ENCODE measurements around the gene MYH15. TPM values are rescaled to one million over a fixed set of nuclear protein-coding genes. Genes with fewer than 3 reads are reported as not detected.

MYH15 gene
- total RNA-seq, 1 experiment from 2014 or later, result 7.3 TPM

DNA sequence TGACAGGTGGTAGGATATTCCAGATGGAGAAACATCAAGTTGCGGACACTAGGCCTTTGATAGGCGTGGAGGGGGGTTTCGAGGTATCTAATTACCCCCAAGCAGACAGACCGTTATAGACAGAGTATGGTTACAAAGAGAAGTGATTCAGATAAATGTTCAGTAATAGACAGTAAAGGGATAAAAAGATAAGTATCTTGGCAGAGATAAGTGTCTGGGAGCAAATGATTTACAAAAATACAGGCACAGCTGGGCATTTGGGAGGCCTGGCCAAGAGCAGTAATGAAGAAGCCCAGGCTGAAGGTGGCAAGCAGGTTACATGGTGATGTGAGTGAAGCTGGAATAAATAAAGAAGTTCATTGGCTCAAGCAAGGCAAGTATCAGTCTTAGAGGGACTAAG lies 659 bp upstream of the MYH15 start:
- DNase-seq (ENCODE audit: low read depth), result no peak

DNA sequence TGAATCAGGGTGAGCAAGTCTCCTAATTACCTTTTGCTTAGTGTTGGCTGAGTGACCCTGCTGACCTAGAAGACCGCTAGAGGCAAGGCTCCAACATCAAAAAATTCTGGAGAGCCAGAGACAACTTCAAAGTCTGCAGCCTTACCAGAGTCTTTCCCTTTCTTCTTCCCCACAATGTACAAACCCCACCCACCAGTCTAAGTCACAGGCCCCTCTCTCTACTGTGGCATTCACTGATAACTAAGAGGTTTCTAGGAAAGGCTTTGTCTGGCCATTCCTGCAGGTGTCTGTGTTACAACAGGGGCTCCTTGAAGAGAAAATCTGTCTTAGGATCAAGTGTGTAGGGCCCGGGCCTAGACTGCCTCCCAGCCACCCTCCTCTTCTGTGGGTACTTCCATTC lies 525 bp downstream of the MYH15 start:
- DNase-seq (ENCODE audit: low read depth), result no peak

DNA sequence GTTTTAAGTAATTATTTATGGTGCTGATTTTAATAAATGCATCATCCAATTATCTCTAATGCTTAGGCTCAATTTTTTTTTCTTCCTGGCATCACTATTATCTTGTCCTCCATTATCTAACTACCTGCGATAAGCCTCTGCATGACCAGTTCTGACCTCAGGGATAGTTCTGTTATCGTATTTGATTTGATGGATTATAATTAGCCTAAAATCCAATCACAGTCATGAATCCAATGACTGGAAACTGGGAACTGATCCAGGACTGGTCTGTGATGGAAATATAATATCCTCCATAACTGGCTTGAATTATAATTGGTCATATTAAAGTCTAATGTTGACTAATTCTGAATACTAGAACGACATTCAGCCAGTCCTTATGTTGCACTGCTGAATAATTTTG lies 1.1 kb downstream of the MYH15 start:
- DNase-seq (ENCODE audit: low read depth), result no peak

DNA sequence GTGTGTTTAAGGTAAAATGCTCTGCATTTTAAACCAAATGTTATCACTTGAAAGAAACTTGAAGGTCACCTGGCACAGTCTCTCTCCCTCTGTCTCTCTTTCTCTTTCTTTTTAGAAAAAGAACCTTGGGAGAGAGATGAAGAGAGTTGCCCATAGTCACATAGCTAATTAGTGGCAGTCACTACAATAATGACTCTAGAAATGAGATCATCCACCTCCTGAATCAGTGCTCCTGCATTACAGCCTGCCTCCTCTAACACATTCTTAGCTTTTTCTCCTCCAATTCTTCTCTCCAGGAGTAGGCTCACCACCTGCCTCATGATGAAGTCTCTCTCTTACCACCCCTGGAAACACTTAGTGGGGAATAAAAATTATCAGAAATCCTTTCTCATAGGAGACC lies 2.5 kb downstream of the MYH15 start:
- no peak for DNase-seq (ENCODE audit: low read depth)

DNA sequence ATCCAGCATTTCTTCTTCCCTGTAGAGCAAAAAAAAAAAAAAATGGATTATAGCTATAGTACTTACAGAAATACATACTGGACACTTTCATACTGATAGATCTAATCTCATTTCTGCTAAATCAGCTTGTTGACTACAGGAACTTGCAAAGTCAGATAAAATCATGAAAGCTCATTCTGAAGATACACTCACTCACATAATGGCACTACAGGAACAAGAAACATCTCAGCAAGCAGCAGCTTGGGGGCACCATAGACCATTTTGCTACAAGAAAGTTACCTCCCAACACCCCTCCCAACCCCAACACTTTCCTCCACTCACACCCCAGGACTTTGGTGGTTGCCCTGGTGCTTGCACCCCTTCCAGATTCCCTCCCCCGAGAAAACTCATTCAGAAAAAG lies 4.6 kb downstream of the MYH15 start:
- DNase-seq (ENCODE audit: low read depth), result no peak

DNA sequence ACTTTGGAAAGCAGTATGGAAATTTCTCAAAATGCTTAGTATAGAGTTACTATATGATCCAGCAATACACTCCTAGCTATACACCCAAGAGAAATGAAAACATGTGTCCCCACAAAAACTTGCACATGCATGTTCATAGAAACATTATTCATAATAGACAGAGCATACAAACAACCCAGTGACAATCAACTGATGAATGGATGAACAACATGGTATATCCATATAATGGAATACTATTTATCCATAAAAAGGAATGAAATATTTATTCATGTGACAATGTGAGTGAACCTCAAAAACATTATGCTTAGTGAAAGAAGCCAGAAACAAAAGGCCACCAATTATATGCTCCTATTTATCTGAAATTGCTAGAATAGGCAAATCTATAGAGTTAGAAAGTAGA lies 6.7 kb downstream of the MYH15 start:
- DNase-seq (ENCODE audit: low read depth), result no peak

DNA sequence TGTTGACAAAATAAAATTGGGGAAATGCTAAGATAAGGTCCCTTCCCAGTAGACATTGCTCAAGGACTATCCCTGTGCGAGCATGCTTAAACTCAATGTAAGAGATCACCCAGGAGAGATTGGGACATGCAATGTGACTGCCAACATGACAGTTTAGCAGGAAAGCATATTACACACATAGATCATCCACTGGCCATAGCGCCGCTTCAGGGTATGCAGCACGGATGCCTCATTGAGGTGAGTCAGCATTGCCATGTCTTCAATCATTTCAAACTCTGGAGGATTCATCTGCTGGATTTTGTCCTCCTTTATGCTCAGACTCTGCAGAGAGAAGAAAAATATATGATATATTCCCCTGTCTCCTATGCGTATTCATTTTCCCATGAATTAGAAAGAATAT lies 8.9 kb downstream of the MYH15 start:
- peak; percentile 34 for DNase-seq (ENCODE audit: low read depth)

DNA sequence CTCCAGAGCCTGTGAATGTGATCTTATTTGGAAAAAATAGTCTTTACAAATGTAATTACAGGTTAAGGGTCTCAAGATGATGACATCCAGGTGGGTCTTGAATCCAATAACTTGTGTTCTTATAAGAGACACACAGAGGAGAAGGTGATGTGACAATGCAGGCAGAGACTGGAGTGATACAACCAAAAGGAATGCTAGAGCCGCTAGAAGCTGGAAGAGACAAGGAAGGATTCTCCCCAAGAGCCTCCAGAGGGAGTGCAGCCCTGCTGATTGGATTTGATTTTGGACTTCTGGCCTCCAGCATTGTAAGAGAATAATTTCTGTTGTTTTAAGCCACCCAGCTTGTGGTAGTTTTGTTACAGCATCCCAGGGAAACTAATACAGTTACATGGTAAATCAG lies 9.7 kb downstream of the MYH15 start:
- peak; percentile 35 for DNase-seq (ENCODE audit: low read depth)

DNA sequence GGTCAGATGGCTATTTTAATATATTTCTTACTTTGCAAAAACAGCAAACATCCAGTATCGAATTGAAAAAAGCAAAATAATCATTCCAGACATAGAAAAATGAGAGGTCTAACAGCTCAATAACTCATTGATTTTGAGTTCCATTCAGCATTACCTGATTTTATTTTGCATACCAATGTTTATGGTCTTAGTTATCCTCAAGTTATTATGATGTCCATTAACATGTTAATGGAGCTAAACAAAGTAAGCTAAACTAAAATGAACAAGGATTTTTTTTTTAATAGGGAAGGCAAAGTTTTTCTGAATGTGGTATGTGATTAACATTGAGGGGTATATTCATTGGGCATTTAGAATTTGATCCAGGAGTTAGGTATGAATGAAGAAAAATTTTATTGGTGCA lies 13.1 kb downstream of the MYH15 start:
- DNase-seq (ENCODE audit: low read depth), result no peak

DNA sequence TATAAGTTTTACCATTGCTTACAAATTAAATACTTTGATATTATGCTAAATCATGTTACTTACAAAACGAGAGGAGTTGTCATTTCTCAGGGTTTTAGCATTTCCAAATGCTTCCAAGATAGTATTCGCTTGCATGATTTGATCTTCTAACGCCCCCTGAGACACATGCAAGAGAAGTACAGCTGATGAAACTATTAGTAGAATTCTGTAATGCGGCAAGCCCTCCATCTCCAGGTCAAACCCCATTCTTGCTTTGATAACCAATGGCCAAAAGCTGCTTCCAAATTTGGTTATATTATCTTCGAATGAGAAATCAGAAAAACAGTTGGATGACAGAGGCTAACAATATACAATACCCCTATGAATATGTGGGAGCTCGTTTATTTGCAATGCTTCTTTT lies 14.7 kb downstream of the MYH15 start:
- no peak for DNase-seq (ENCODE audit: low read depth)

DNA sequence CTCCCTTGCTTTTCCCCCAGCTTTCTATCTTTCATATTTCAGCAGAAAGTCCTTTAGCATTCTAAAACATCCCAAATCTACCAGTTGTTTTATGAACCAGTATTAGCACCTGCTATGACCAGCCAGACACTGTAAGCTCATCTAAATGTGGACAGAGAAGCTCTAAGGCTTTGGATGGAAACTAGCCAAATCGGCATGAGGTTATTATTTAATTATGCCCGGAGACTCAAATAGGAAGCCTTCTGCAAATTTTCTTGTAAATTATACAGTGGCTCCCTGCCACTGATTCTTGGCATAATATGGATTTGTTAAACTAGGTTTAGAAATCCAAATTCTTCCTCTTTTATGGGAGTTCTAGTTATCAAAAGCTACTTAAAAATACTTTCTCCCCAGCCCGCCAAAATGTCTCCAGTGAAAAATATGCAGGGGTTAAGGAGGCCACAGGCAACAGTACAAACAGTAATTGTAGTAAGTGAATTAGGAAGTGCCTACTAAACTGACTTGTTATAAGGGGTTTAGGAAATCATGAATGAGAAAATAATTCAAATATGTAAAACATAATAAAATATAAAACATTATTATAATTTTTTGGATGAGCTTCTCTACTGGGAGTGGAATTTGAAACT lies 15.4 kb downstream of the MYH15 start:
- no peak for DNase-seq (ENCODE audit: low read depth)

DNA sequence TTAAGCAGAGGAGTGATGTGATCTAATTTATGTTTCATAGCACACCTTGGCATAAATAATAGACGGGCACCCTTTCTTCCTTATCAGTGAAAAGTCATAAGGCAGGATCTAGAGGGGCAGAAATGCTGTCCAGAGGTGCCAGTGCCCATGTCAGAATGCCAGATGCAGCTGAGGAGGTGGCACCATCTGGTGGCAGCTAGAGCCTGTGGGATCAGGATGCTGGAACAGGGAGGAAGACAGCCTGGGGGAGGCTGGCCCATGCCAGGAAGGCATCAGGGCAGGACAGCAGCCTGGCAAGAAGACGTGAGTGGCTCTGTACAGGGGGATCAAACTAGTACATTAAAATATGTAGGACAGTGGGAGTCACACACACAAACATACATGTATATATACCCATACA lies 16.5 kb downstream of the MYH15 start:
- DNase-seq (ENCODE audit: low read depth), result peak; percentile 59

DNA sequence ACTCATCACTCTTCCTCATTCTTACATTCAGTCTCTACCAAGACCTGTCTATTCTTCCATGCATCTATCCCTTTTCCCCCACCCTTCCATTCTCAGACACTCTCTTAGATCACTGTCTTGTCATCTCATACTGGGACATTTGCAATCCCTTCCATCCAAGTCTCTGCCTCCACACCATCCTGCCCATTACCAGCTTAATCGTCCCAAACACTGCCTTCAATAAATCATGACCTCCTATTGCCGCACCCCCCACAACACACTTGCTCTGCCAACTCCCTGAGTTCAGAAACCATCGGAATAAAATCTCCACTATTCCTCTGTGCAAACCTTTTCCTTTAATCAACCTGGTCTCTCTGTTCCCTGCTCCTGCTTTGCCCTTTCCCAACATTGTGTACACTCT lies 18.9 kb downstream of the MYH15 start:
- no peak for DNase-seq (ENCODE audit: low read depth)

DNA sequence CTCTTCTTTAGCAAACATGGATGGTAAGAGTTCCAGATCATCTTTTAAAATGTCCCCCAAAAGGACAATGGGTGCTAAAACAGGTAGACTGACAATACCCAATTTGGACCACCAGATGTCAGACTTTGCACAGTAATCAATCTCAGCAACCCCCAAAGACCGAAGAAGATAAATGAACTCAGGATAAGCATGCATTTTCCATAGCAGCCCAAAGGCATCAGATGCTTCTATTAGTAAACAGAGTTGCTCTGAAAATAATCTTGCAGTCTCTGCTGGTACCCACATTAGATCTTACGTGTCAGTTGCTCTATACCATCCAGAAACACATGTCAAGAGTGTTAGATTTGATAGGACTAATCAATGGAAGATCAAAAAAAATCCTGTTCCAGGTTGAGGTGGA lies 20.6 kb downstream of the MYH15 start:
- peak; percentile 75 for DNase-seq (ENCODE audit: low read depth)

DNA sequence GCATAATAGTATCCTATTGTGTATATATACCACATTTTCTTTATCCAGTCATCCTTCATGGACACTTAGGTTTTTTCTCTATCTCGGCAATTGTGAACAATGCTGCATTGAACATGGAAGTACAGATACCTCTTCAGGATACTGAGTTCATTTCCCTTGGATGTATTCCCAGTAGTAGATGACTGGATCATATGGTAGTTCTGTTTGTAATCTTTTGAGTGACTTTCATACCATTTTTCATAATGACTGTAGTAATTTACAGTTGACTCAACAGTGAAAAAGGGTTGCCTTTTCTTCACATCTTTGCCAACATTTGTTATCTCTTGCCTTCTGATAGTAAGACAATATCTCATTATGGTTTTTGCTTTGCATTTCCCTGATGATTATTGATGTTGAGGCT lies 21.8 kb downstream of the MYH15 start:
- DNase-seq (ENCODE audit: low read depth), result peak; percentile 88

DNA sequence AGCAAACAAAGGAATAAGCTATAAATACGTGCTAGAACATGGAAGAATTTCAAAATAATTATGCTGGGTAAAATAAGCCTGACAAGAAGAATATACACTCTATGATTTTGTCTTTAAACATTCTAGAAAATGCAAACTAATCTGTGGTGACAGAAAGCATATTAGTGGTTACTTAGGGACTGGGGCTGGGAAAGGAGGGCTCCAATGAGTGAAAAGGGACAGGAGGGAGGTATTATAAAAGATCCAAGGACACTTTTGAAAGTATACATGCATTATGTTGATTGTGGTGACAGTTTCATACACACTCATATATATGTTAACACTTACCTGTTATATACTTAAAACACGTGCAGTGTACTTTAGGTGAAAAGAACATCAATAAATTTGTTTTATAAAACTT lies 23.0 kb downstream of the MYH15 start:
- DNase-seq (ENCODE audit: low read depth), result no peak

DNA sequence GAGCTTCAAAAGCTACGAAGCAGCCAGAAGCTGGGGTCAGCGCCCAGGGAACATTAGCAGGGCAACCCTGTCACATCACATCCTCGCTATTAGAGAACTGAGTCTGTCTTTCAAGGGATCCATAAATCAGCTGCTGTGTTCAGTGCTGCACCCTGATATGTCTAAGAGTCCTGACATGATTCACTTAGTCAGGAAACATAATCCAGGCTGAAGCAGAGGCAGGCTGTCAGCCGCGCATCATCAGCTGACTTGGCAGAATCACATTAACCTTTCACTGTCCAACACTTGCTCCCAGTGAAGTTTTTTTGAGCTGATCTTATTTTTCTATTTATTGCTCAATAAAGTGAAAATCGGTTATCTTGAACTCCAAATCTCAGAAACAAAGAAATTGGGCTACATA lies 23.5 kb downstream of the MYH15 start:
- DNase-seq (ENCODE audit: low read depth), result peak; percentile 78

DNA sequence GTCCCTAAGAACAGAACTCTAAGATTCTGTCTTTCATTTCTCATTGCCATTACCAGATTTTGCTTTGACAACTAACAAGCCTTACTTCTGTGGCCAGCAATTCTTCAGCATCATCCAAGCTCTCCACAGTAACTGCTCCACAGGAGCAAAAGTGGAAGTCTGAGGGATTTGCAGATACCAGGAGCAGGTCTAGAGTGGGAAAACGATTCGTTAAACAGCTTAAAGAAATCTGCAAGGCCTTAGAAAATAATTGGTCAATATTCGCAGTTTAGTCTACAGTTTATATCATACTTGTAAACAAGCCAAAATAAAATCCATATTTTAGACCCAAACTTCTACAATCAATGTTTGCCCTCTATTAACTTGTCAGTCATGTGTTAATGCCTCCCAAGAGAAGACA lies 24.1 kb downstream of the MYH15 start:
- no peak for DNase-seq (ENCODE audit: low read depth)

DNA sequence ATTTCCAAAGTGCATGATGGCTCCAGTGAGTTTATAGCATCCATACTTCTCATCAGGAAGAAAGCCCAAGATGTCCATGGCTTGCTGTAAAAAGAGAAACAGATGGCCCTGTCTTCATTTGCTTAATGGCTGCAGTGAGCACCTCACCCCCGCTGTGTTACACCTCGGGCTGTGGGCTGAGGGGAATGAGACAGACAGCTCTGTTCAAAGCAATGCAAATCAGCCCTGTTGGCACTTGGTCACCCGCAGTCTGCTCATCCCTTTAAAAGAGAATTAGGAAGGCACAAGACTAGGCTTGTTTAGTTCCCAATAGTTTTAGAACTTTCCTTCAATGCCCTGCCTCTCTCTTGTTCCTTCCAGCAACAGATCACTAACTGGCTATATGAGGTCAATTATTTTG lies 25.2 kb downstream of the MYH15 start:
- no peak for DNase-seq (ENCODE audit: low read depth)

DNA sequence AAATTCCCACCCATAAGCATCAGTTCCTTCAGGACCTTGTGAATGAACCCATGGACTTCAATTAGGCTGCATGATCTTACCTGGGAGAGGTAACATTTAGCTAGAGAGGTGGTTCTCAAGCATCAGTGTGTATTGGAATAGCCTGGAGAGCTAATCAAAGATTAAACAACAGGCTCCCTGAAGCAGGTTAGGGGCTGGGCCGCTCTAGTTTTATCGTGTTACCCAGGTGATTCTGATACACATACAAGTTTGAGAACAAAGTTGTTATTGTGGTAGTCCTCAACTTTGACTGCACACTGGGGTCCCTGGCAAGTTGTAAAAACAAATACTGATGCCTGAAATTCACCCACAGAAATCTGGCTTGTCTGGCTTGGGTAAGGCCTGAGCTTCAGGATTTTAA lies 31.2 kb downstream of the MYH15 start:
- no peak for DNase-seq (ENCODE audit: low read depth)

DNA sequence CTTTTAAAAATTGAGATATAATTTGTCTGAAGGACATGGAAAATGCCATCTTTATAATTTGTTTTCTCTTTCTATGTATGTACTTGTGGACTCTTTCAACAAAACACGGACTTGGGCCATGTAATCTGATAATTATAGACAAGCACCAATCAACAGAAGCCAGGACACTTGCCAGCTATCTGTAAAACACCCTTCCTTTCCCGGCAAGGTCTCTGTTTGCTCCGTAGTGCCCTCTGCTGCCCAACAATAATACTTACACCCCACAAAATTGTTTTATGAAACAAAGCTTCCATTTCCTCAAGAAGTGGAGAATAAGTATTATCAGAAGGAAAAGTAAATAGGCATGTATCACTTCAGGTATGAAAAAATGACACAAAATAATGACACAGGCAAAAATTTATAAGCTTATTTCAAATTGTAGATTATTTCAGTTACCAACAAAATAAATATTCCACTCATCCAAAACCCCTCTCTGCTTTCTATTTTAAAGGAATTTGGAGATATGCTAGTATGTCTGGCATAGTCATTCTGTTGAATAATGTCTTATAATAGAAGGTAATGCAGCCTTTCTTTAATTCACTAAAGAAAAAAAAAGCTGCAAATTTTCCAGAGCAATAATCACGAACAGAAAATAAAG lies 32.8 kb downstream of the MYH15 start:
- DNase-seq (ENCODE audit: low read depth), result peak; percentile 62

DNA sequence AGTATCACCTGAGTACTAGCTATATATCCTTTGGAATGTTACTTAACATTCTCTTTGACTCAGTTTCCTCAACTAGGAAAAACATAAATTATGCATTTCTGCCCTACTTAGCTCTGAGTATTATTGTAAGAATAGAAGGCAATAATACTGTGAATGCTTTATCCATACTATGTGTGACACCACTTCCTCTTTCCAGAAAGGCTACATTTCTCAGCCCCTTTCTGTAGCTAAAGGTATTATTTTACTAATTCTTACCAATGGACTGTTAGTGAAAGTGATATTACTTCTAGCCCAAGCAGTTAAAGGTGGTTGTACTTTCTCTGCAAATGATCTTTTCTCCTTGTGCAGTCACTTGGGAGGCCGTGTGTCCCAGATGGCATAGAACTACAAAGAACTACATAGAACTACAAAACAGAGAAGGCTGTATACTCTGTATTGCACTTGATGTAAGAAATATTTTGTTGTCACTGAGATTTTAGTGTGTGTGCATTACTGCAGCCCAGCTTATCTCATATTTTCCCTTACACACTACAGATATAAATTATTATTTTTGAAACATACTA lies 35.1 kb downstream of the MYH15 start:
- no peak for DNase-seq (ENCODE audit: low read depth)

DNA sequence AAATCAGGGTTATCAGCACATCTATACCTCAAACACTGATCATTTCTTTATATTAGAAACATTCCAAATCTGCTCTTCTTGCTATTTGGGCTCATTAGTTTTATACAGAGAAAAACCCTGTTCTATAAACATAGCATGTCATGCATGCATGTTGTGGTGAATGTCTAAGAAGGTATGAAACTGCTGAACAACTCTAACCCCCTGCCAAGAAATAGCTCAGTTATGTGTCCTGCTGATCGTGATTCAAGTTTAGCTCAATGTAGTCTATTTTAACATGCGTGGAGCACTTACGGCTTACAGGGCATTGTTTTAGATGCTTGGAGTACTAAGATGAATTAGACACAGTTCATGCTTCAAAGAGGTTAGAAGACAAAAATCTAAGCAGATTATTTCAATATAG lies 35.8 kb downstream of the MYH15 start:
- DNase-seq (ENCODE audit: low read depth), result no peak
